Fibroblast of villous mesenchyme (primary cell): ENCODE measurements around the gene SLC39A2. TPM values are rescaled to one million over a fixed set of nuclear protein-coding genes. Genes with fewer than 3 reads are reported as not detected.

Source experiments
- DNase-seq: peaks from one replicate; pipeline ENCODE4 v3.0.0-alpha.2; 2010; ENCODE audit warnings: low read depth
- H3K4me3 ChIP-seq: 2 replicates; pipeline ENCODE4 v1.5.1; 2011; ENCODE audit warnings: low read depth, mild to moderate bottlenecking, low read length
- total RNA-seq: library from RNA; depleted of rRNA; stranded (reverse); fragments of >200 nt; gene quantifications from 2 replicates; pipeline ENCODE4 v1.2.3, GENCODE V29; 2012
- TF ChIP-seq, protein P1 (sequence below): IDR thresholded peaks from 2 replicates; pipeline ENCODE4 v1.5.1; 2012; ENCODE audit warnings: low read depth, mild to moderate bottlenecking, low read length; ENCODE audit not compliant: insufficient read depth

Gene SLC39A2
- total RNA-seq, 1 donor, result not detected

DNA sequence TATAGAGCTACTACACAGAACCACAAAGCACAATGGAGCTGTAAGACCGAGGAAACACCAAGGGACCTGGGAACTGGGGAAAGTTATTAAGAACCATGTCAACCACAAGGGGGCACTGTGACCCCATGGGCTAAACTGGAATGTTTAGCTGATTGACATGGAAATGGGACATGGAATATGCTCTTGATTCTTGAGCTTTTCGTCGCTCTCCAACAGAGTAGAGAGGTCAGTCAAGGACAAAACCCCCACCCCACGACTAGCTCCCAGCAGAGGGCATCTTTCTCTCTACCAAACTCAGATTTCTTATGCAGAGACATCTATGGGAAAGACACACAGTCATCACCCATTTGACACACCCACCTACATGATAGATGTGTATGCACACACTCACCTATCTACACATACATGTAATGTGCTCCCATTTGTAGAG lies 15.7 kb downstream of the SLC39A2 start:
- TF ChIP-seq, protein P1, sequence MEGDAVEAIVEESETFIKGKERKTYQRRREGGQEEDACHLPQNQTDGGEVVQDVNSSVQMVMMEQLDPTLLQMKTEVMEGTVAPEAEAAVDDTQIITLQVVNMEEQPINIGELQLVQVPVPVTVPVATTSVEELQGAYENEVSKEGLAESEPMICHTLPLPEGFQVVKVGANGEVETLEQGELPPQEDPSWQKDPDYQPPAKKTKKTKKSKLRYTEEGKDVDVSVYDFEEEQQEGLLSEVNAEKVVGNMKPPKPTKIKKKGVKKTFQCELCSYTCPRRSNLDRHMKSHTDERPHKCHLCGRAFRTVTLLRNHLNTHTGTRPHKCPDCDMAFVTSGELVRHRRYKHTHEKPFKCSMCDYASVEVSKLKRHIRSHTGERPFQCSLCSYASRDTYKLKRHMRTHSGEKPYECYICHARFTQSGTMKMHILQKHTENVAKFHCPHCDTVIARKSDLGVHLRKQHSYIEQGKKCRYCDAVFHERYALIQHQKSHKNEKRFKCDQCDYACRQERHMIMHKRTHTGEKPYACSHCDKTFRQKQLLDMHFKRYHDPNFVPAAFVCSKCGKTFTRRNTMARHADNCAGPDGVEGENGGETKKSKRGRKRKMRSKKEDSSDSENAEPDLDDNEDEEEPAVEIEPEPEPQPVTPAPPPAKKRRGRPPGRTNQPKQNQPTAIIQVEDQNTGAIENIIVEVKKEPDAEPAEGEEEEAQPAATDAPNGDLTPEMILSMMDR, result peak; percentile 95
- DNase-seq, result peak; percentile 83
- no peak overlapping the region for H3K4me3 ChIP-seq

DNA sequence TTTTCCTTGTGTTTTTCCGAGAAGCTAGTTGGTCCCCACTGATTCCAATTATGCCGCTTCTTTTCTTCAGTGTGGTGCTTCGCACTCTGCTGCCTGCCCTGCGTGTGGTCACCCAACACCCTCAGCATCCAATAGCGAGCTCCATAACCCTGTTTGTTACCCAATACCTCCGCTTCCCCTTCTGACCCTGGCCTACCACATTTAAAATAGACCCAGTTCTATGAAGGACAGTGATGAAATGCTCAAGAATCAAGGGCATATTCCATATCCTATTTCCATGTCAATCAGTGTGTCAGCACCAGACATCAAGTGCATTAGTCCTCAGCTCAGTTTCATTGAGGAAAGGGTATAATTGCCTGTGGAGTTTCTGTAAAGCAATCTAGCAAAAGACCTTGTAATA lies 16.2 kb downstream of the SLC39A2 start:
- TF ChIP-seq, protein P1, result no peak
- DNase-seq, result no peak
- no peak overlapping the region for H3K4me3 ChIP-seq

DNA sequence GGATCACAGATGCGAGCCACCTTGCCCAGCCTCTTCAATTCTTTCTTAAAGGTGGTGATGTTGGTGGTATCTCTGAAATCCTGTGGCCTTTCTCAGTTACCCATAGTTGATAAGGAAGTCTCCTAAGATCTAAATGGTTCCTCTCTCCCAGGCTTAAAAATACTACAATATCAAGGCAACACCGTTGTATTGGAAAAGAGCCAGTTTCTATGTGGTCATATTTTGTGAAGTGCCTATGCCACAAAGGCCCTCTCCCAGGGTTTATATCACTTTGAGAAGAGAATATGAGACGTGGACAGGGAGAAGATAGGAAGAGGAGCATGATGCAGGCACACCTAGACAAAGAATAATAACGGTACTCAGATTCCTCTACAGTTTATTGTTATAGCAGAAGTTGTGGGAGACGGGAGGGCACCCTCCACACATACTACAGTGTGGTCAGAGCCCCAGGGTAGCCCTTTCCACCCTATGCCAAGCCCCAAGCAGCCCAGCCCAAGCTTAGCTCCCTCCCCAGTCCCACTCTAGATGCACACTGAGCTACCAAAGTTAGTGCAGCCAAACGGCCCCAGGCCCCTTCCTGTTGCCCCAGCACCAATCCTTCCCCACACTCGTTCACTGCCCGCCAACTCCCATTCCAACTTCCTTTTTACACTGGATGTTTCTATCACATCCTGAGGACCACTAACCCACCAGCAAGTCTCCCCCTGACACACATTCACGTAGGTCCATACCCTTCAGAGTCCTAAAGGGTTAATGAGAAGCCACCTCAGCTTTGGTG lies 17.5 kb downstream of the SLC39A2 start:
- DNase-seq, result no peak
- TF ChIP-seq, protein P1, result no peak
- no peak overlapping the region for H3K4me3 ChIP-seq

DNA sequence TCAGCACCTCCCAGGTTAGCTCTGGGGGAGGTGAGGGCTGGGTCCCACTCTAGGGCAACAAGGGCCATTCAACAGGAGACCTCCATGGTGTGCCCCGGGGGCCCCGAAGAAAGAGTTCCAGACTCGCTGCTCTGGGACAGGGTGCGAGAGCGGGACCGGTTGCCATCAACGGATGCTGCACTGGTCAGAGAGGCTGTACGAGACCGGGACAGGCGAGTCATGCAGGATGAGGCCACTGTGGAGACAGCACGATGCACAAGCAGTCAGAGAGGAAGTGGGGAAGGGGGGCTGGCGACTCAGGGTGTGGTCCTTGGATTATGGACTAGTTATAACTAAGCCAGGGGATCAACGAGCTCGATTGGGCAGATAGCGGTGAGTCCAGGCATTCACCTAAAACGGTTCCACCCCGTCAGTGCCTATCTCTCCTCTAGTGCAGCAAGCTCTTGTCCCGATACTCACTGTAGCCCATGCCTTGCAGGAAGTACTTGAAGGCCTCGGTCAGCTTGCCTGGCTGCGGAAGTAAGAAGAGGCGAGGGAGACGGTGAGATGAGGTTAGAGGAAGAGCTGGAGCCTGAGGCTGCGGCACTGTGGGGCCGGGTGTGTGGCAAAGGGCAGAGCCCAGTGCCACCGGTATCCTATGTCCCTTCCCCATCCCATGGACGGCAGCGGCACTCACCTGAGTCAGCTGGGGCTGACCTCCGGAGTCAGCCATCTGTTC lies 18.6 kb downstream of the SLC39A2 start:
- DNase-seq, result no peak
- TF ChIP-seq, protein P1, result no peak
- no peak overlapping the region for H3K4me3 ChIP-seq

DNA sequence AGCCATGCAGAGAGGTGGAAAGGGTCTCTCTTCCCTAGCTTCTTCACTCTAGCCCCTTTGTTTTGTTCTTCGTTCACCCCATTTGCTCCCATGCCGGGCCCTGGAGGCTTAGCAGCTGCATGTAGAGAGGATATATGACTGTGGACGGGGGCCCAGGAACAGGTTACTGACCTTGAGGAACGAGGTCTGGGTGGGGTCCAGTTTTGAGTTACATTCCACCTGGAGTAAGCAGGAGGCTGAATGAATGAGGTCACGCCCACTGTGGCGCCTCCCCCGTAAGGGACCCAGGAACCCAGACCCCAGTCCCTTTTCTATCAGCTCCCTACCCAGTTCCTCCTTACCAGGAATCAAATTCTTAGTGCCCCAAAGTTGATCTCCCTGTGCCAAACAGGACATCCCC lies 19.2 kb downstream of the SLC39A2 start:
- TF ChIP-seq, protein P1, result no peak
- no peak overlapping the region for H3K4me3 ChIP-seq
- no peak for DNase-seq

DNA sequence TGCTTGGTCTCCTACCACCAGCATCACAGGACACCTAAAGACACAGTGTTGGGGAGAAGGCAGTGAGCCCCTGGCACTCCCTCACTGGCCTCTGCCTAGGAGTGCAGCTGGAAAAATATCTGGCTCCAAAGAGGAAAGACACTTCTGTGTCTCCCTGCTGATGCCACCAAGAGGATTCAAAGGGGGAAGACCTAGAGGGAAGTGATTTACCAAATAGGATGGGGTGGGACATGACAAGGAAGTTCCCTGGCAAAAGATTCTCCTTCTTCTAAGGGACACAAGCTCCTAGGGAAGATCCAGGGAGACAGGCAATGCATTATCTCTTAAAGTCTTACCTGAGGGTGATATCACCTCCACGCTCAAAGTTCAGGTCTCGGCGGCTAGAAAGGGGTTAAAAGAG lies 19.7 kb downstream of the SLC39A2 start:
- DNase-seq, result no peak
- TF ChIP-seq, protein P1, result no peak
- no peak overlapping the region for H3K4me3 ChIP-seq
